GM12878 (cell line): ENCODE results near the gene RAB4B. TPM values are rescaled to one million over a fixed set of nuclear protein-coding genes. Genes with fewer than 3 reads are reported as not detected.

Source experiments
- ATAC-seq: fragments of 200-7000 bp; cut with Tn5 transposase; 3 replicates; pipeline ENCODE4 v1.9.1; 2020; ENCODE audit warnings: mild to moderate bottlenecking, moderate library complexity
- BruUV-seq: library from RNA; stranded (reverse); fragments of 400-500 nt; replicated peaks from 2 replicates; lab custom pipeline; 2021; lab: Mats Ljungman, UMichigan
- CTCF ChIA-PET: fragments of 300-600 bp; sonication (Branson Sonifier 250); formaldehyde crosslinking; extraction: SDS; loops from one replicate; lab custom pipeline; 2021; ENCODE audit warnings: inconsistent platforms; lab: Yijun Ruan, JAX
- POLR2A ChIA-PET: fragments of 350-600 bp; formaldehyde crosslinking; extraction: SDS; loops from one replicate; lab custom pipeline; 2021; ENCODE audit warnings: inconsistent platforms; lab: Charles Lee
- RAD21 ChIA-PET: fragments of 300-600 bp; sonication (Branson Sonifier 250); formaldehyde crosslinking; loops from one replicate; lab custom pipeline; 2023; ENCODE audit warnings: antibody characterized with exemption; ENCODE audit not compliant: unreplicated experiment; lab: Charles Lee
- SMC1A ChIA-PET: fragments of 300-600 bp; sonication (Branson Sonifier 250); formaldehyde crosslinking; loops from one replicate; lab custom pipeline; 2023; ENCODE audit not compliant: unreplicated experiment, uncharacterized antibody; lab: Charles Lee
- DNase-seq: peaks from one replicate; pipeline ENCODE4 v3.0.0-alpha.2; 2011; ENCODE audit warnings: low read depth, low spot score
- FAIRE-seq: peaks from 3 replicates; lab custom pipeline; 2011; peaks lifted over from hg19 to GRCh38; lab: Jason Lieb, UNC
- H2AFZ ChIP-seq: 2 replicates; pipeline ENCODE4 v1.6.0; 2011; ENCODE audit warnings: low read depth, low read length, control low read depth; ENCODE audit not compliant: control insufficient read depth
- H3K27ac ChIP-seq: 2 replicates; pipeline ENCODE4 v1.5.1; 2011; ENCODE audit warnings: control low read depth; ENCODE audit not compliant: control insufficient read depth, insufficient read depth
- H3K27me3 ChIP-seq, 2 experiments: replicated peaks in 1 of 2; 2 replicates each; pipeline versions ENCODE4 v1.6.0 to v1.6.1; 2011; ENCODE audit warnings: low read length in 1 of 2; ENCODE audit not compliant: control insufficient read depth in 2 of 2, insufficient read depth in 2 of 2
- H3K36me3 ChIP-seq, 2 experiments: 2 replicates each; pipeline ENCODE4 v1.5.1; 2011; ENCODE audit warnings: low read length in 1 of 2; ENCODE audit not compliant: control insufficient read depth in 2 of 2, insufficient read depth in 2 of 2
- H3K4me1 ChIP-seq: 2 replicates; pipeline ENCODE4 v1.6.1; 2011; ENCODE audit warnings: mild to moderate bottlenecking, low read length, moderate library complexity, mixed read lengths; ENCODE audit not compliant: control insufficient read depth, insufficient read depth
- H3K4me2 ChIP-seq: 2 replicates; pipeline ENCODE4 v1.6.0; 2011; ENCODE audit warnings: control low read depth; ENCODE audit not compliant: control insufficient read depth, insufficient read depth
- H3K4me3 ChIP-seq: fragments of 200-600 bp; sonication (generic); 2 replicates; pipeline ENCODE4 v1.5.1; 2016
- H3K79me2 ChIP-seq: 2 replicates; pipeline ENCODE4 v1.6.0; 2011; ENCODE audit warnings: low read length; ENCODE audit not compliant: control insufficient read depth, insufficient read depth
- H3K9ac ChIP-seq: 2 replicates; pipeline ENCODE4 v1.8.0; 2011; ENCODE audit warnings: low read length, control low read depth, mixed read lengths; ENCODE audit not compliant: control insufficient read depth, insufficient read depth
- H3K9me3 ChIP-seq: replicated peaks from 3 replicates; pipeline ENCODE4 v1.5.1; 2011; ENCODE audit warnings: mild to moderate bottlenecking, low read length; ENCODE audit not compliant: control insufficient read depth, insufficient read depth
- H4K20me1 ChIP-seq: 2 replicates; pipeline ENCODE4 v1.6.0; 2011; ENCODE audit not compliant: control insufficient read depth, insufficient read depth
- BHLHE40 ChIP-seq, 2 experiments: fragments of 450-650 bp in 1 of 2; IDR thresholded peaks; 2 replicates each; pipeline ENCODE4 v1.6.1; 2011 to 2017; ENCODE audit warnings: low read depth in 2 of 2, borderline replicate concordance in 1 of 2, improper control_type of control experiment in 1 of 2, low read length in 1 of 2, mild to moderate bottlenecking in 1 of 2
- CHD4 ChIP-seq: fragments of 200-600 bp; sonication (generic); IDR thresholded peaks from 2 replicates; pipeline ENCODE4 v1.6.1; 2016; ENCODE audit warnings: mild to moderate bottlenecking
- E4F1 ChIP-seq: fragments of 450-650 bp; IDR thresholded peaks from 2 replicates; pipeline ENCODE4 v1.6.1; 2018; ENCODE audit warnings: borderline replicate concordance, mild to moderate bottlenecking; ENCODE audit not compliant: partially characterized antibody
- EGR1 ChIP-seq, 2 experiments: IDR thresholded peaks; 1 replicate in 1 of 2; 2 replicates in 1 of 2; pipeline ENCODE4 v1.6.1; 2011 to 2012; ENCODE audit warnings: low read depth in 2 of 2, low read length in 2 of 2, borderline replicate concordance in 1 of 2, mild to moderate bottlenecking in 1 of 2, moderate library complexity in 1 of 2
- FOS ChIP-seq: IDR thresholded peaks from 3 replicates; pipeline ENCODE4 v1.6.1; 2011; ENCODE audit warnings: borderline replicate concordance; ENCODE audit not compliant: insufficient read length; ENCODE audit errors: extremely low read depth
- IRF3 ChIP-seq: fragments of 450-650 bp; IDR thresholded peaks from 2 replicates; pipeline ENCODE4 v1.6.1; 2014; ENCODE audit warnings: mild to moderate bottlenecking
- LARP7 ChIP-seq: fragments of 450-650 bp; IDR thresholded peaks from 2 replicates; pipeline ENCODE4 v1.6.1; 2017; ENCODE audit warnings: mild to moderate bottlenecking
- MEF2B ChIP-seq: fragments of 450-650 bp; IDR thresholded peaks from 2 replicates; pipeline ENCODE4 v1.6.1; 2018; ENCODE audit warnings: mild to moderate bottlenecking, moderate library complexity; ENCODE audit not compliant: partially characterized antibody, poor library complexity, severe bottlenecking
- MYB ChIP-seq: fragments of 150-350 bp; IDR thresholded peaks from 2 replicates; pipeline ENCODE4 v1.6.1; 2014; ENCODE audit warnings: mild to moderate bottlenecking, low read depth, low read length, borderline replicate concordance
- PML ChIP-seq: IDR thresholded peaks from 2 replicates; pipeline ENCODE4 v1.6.1; 2012; ENCODE audit warnings: low read length, inconsistent platforms
- POLR2AphosphoS5 ChIP-seq: IDR thresholded peaks from 2 replicates; pipeline ENCODE4 v1.6.1; 2011; ENCODE audit warnings: mild to moderate bottlenecking, low read length, inconsistent platforms
- RAD21 ChIP-seq: IDR thresholded peaks from 2 replicates; pipeline ENCODE4 v1.6.1; 2011; ENCODE audit warnings: mild to moderate bottlenecking, low read depth, low read length, moderate library complexity; ENCODE audit not compliant: insufficient read depth
- SMARCA5 ChIP-seq: fragments of 450-650 bp; IDR thresholded peaks from 2 replicates; pipeline ENCODE4 v1.6.1; 2017; ENCODE audit warnings: mild to moderate bottlenecking
- SMC3 ChIP-seq: IDR thresholded peaks from 2 replicates; pipeline ENCODE4 v1.6.1; 2011; ENCODE audit warnings: low read length, improper control_type of control experiment, borderline replicate concordance
- SREBF2 ChIP-seq: IDR thresholded peaks from 2 replicates; pipeline ENCODE4 v1.6.1; 2012; ENCODE audit warnings: mild to moderate bottlenecking, low read length
- WGBS: methylation state at CpG from one replicate; pipeline ENCODE4 v1.1.6; 2016; ENCODE audit warnings: low lambda C conversion rate; ENCODE audit not compliant: insufficient replicate concordance, insufficient coverage; ENCODE audit errors: missing lambda C conversion rate; 5-methylcytosine and 5-hydroxymethylcytosine counted together
- in situ Hi-C: fragments of 300-500 bp; cut with MboI; formaldehyde crosslinking; loops from 9 replicates; pipeline ENCODE4 v1.14.3; 2018; ENCODE audit warnings: mixed read lengths
- intact Hi-C: fragments of 100-400 bp; cut with micrococcal nuclease; formaldehyde crosslinking; loops from one replicate; pipeline ENCODE4 v1.14.2; 2022; ENCODE audit not compliant: unreplicated experiment
- polyA plus RNA-seq, 11 experiments: library from polyadenylated mRNA; depleted of rRNA in 4 of 11; unstranded in 6 of 11; stranded (reverse) in 5 of 11; fragments of >200 nt; fragmentation: Nextera tagmentation in 4 of 11; fragmentation: Illumina TruSeq in 1 of 11; extraction: Ambion mirVana in 4 of 11; extraction: Trizol in 1 of 11; gene quantifications; 1 replicate in 1 of 11; 2 replicates in 10 of 11; pipeline versions ENCODE4 v1.2.1 to v1.2.3, GENCODE V29; 2011 to 2016; ENCODE audit warnings: inconsistent platforms in 2 of 11, missing spikeins in 2 of 11, low read depth in 1 of 11
- total RNA-seq, 4 experiments: library from RNA; depleted of rRNA in 3 of 4; stranded (reverse); fragments of >200 nt in 3 of 4; fragmentation: Illumina TruSeq in 1 of 4; extraction: Trizol in 1 of 4; gene quantifications; 2 replicates each; pipeline versions ENCODE4 v1.2.1 to v1.2.3, GENCODE V29; 2013 to 2021
- TF ChIP-seq, protein P1 (sequence below): IDR thresholded peaks from 2 replicates; pipeline ENCODE4 v1.6.1; 2012; ENCODE audit warnings: low read length, inconsistent platforms

Gene RAB4B
- total and polyA plus RNA-seq, 10 of the 15 experiments (the other 5 are each of a cell fraction or from before 2014, with no cell fraction given), result 0.60 to 51.5 (median 27.7) TPM

DNA sequence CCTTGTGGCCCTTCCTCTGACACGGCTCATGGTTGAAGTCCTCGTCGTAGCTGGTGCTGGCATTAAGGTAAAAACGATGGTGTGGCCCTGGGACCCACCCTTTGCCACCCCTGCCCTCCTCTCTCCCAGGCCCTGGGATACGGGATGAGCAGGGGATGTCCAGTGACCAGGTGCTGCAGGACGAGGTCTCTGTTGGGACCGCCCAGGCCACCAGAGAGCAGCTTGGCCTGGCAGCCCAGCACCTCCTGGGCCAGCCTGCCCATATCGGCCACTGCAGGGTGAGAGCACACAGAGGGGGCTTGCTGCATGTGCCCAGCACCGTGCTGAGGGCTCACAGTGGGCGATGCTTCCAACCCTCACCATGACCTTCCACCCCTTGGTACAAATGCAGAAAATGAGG lies 34.1 kb upstream of the RAB4B start:
- ATAC-seq (no peak), FAIRE-seq (no peak)
- no TSS peak for BruUV-seq
- TF ChIP-seq RAD21, result no peak
- TF ChIP-seq MYB, result no peak
- no peak for TF ChIP-seq IRF3
- TF ChIP-seq MEF2B, result no peak
- TF ChIP-seq, protein P1, sequence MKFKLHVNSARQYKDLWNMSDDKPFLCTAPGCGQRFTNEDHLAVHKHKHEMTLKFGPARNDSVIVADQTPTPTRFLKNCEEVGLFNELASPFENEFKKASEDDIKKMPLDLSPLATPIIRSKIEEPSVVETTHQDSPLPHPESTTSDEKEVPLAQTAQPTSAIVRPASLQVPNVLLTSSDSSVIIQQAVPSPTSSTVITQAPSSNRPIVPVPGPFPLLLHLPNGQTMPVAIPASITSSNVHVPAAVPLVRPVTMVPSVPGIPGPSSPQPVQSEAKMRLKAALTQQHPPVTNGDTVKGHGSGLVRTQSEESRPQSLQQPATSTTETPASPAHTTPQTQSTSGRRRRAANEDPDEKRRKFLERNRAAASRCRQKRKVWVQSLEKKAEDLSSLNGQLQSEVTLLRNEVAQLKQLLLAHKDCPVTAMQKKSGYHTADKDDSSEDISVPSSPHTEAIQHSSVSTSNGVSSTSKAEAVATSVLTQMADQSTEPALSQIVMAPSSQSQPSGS, result no peak
- TF ChIP-seq CHD4, result no peak
- TF ChIP-seq SMC3, result no peak
- no peak for TF ChIP-seq POLR2AphosphoS5
- TF ChIP-seq PML, result no peak
- no peak for TF ChIP-seq SREBF2
- no peak for TF ChIP-seq E4F1
- TF ChIP-seq BHLHE40 (IDR thresholded peaks at IDR 0.05; ENCODE audit: borderline replicate concordance in 1 of 2, low read depth in 2 of 2, low read length in 1 of 2), result no peak
- no peak for TF ChIP-seq FOS
- no peak for TF ChIP-seq SMARCA5
- no peak for TF ChIP-seq EGR1 (IDR thresholded peaks at IDR 0.05; ENCODE audit: borderline replicate concordance in 1 of 2, low read depth in 2 of 2, low read length in 2 of 2)
- TF ChIP-seq LARP7, result no peak

More for the DNA sequence above, 34.1 kb upstream of the RAB4B start:
- in situ Hi-C loops (no loop called here), intact Hi-C loops (no loop called here)
- no peak overlapping the region for H3K9ac ChIP-seq
- ChIA-PET SMC1A (interaction anchor here (1.1 to 2.1 kb wide), 2 partner anchors 9 to 75 kb away, joined by 5 to 7 read pairs; no protein-coding TSS in a partner anchor), CTCF (interaction anchor here (0.5 to 4.5 kb wide), 5 partner anchors 9 to 75 kb away, joined by 3 to 26 read pairs (median 5); no protein-coding TSS in a partner anchor), POLR2A (interaction anchor here (1.5 to 2.1 kb wide), 2 partner anchors 27 to 34 kb away, joined by 5 to 6 read pairs; partner anchors contain the start of genes COQ8B, ITPKC and RAB4B), RAD21 (interaction anchor here (1.1 to 16.3 kb wide), 4 partner anchors 32 to 80 kb away, joined by 3 to 291 read pairs (median 8); partner anchors contain the start of genes MIA and RAB4B)
- H3K79me2 ChIP-seq, result peaks cover 12% of the 10 kb centered on the region
- H2AFZ ChIP-seq, result no peak overlapping the region
- H3K27ac ChIP-seq, result no peak overlapping the region
- H3K4me2 ChIP-seq, result no peak overlapping the region
- H3K4me1 ChIP-seq, result peaks cover 3% of the 10 kb centered on the region; the same call in 1 of the 2 replicates
- H4K20me1 ChIP-seq, result no peaks in the 10 kb centered on the region
- no peaks in the 10 kb centered on the region for H3K9me3 ChIP-seq
- no peaks in the 10 kb centered on the region for H3K27me3 ChIP-seq
- DNase-seq, result no peak
- WGBS, result 91% methylated on average over 10 of the region's 10 CpGs
- H3K36me3 ChIP-seq, result no peaks in the 10 kb centered on the region; a peak in 3 of 4 replicates
- H3K4me3 ChIP-seq, result no peak overlapping the region
